Mesodermal cell (in vitro differentiated cells): ENCODE results near the gene RALGDS.

Source experiments
- H3K27ac ChIP-seq: 2 replicates; pipeline ENCODE4 v1.7.0; 2013; ENCODE audit warnings: mild to moderate bottlenecking, low read depth, low read length, moderate library complexity; ENCODE audit not compliant: severe bottlenecking
- H3K36me3 ChIP-seq: 2 replicates; pipeline ENCODE4 v1.7.1; 2013; ENCODE audit warnings: mild to moderate bottlenecking, low read length, moderate library complexity; ENCODE audit not compliant: control insufficient read depth, insufficient read depth
- H3K4me1 ChIP-seq: one replicate; pipeline ENCODE4 v1.7.1; 2013; ENCODE audit warnings: mild to moderate bottlenecking, low read length; ENCODE audit not compliant: insufficient read depth, control insufficient read depth, poor library complexity, severe bottlenecking
- H3K4me3 ChIP-seq: 2 replicates; pipeline ENCODE4 v1.7.0; 2013; ENCODE audit warnings: low read length, control low read depth, mild to moderate bottlenecking; ENCODE audit not compliant: insufficient read depth, poor library complexity, severe bottlenecking; ENCODE audit errors: extremely low read depth
- H3K9me3 ChIP-seq: 2 replicates; pipeline ENCODE4 v1.7.1; 2013; ENCODE audit warnings: mild to moderate bottlenecking, low read length, moderate library complexity; ENCODE audit not compliant: control insufficient read depth
- WGBS, 2 experiments: methylation state at CpG; one replicate each; pipeline ENCODE4 v1.1.5; 2013; ENCODE audit warnings: missing lambda C conversion rate in 2 of 2; ENCODE audit not compliant: insufficient coverage in 2 of 2; 5-methylcytosine and 5-hydroxymethylcytosine counted together

The RALGDS gene

DNA sequence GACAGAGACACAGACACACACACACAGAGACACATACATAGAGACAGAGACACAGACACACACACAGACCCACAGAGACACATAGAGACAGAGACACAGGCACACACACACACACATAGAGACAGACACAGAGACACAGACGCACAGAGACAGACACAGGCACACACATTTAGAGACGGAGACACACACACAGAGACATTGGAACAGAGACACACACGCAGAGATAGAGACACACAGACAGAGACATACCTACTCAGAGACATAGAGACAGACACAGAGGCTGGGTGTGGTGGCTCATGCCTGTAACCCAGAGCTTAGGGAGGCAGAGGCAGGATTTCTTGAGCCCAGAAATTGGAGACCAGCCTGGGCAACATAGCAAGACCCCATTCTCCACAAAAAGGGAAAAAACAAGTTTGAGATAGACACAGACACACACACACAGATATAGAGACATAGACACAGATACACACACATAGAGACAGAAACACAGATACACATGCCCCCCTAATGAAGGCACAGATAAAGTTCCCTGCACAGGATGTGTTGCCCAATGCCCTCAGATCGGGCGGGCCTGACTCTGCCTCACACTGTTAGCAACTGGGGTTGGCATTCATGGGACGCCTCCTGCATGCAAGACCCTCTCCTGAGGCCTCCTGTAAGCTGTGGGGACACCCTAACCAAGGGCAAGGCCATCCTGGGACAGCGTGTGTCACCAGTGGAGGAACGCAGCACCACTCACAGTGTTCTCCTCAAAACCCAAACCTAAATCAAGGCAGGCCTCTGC, 3.3 kb upstream of the RALGDS start:
- H3K4me3 ChIP-seq, result no peak overlapping the region
- no peaks in the 10 kb centered on the region for H3K9me3 ChIP-seq
- H3K27ac ChIP-seq, result no peak overlapping the region
- H3K36me3 ChIP-seq, result no peaks in the 10 kb centered on the region
- 90 to 95% methylated on average over 4 to 8 of the region's 8 CpGs for WGBS, 2 experiments
- H3K4me1 ChIP-seq, result peaks cover 26% of the 10 kb centered on the region

DNA sequence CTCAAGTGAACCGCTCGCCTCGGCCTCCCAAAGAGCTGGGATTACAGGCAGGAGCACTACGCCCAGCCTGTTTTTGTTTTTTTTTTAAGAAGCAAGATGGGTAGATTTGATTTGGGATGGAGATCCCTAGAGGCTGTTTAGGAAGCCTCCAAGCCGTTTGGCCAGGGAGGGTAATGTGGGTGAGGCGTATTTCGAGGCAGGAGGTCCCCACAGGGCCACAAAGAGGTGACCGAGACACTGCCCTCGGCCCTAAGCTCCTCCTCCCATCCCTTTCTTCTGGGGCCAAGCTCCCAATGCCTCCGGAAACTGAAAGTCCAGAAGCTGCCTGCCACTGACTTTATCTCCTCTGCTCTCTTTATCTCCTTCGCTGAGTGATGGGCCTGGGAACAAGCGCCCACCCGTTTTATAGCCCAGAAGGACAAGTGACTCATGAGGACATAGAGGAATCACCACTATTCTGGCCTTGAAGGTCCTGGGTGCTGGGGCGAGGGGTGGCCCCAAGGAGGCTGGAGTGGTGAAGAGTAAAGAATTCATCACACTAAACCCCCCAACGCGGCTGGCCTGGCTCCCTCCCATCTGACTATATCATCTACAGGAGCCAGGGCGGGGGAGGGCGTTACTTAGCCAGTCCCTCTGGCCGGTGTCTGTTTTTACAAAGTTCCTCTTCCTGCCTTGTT, 2.0 kb upstream of the RALGDS start:
- H3K27ac ChIP-seq, result peak overlapping the region; percentile 72
- no peaks in the 10 kb centered on the region for H3K9me3 ChIP-seq
- no peaks in the 10 kb centered on the region for H3K36me3 ChIP-seq
- peaks cover 38% of the 10 kb centered on the region for H3K4me1 ChIP-seq
- H3K4me3 ChIP-seq, result no peak overlapping the region
- 60 to 63% methylated on average over 16 of the region's 19 CpGs for WGBS, 2 experiments

DNA sequence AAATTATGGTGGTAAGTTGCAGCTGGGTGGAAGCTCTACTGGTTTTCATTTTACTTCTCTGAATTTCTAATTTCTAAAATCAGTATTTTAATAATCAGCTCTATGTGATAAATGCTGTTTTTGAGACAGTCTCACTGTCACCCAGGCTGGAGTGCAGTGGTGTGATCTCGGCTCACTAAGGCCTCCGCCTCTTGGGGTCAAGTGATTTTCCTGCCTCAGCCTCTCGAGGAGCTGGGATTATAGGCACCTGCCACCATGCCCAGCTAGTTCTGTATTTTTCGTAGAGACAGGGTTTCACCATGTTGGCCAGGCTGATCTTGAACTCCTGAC, 1.5 kb upstream of the RALGDS start:
- 83 to 98% methylated on average over 4 of the region's 4 CpGs for WGBS, 2 experiments
- no peak overlapping the region for H3K4me3 ChIP-seq
- peaks cover 38% of the 10 kb centered on the region for H3K4me1 ChIP-seq
- H3K27ac ChIP-seq, result peak overlapping the region; percentile 72
- H3K9me3 ChIP-seq, result no peaks in the 10 kb centered on the region
- no peaks in the 10 kb centered on the region for H3K36me3 ChIP-seq

DNA sequence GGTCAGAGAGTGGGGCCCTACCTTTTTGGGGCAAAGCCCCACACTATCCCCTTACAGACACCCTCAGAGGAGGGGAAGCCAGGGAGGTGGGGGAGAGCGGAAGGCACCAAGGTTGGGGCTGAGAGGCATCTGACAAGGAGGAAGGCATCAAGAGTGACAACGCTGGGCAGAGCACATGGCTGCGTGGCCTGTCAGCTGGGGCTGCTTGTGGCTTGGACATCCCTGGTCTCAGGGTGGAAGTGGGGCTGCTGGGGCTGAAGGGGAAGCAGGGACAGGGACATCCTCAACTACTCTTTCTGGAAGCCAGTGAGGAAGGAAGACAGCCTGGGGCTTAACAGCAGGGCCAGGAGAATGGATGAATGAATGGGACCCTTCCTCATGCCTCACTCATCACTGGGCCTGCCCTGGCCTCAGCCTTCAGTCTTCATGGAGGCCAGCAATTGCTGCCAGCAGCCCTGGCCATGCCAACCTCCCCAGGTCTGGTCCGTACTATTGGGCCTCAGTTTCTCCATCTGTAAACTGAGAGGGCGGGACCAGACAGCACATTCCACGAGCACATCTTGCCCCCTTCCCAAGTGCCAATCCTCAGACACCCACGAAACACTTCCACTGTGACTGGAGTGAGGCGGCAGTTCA, 993 bp upstream of the RALGDS start:
- 98% methylated on average over 6 to 7 of the region's 8 CpGs for WGBS, 2 experiments
- peaks cover 38% of the 10 kb centered on the region for H3K4me1 ChIP-seq
- H3K9me3 ChIP-seq, result no peaks in the 10 kb centered on the region
- peaks cover under 1% of the 10 kb centered on the region for H3K36me3 ChIP-seq
- H3K4me3 ChIP-seq, result no peak overlapping the region
- H3K27ac ChIP-seq, result peak overlapping the region; percentile 72

DNA sequence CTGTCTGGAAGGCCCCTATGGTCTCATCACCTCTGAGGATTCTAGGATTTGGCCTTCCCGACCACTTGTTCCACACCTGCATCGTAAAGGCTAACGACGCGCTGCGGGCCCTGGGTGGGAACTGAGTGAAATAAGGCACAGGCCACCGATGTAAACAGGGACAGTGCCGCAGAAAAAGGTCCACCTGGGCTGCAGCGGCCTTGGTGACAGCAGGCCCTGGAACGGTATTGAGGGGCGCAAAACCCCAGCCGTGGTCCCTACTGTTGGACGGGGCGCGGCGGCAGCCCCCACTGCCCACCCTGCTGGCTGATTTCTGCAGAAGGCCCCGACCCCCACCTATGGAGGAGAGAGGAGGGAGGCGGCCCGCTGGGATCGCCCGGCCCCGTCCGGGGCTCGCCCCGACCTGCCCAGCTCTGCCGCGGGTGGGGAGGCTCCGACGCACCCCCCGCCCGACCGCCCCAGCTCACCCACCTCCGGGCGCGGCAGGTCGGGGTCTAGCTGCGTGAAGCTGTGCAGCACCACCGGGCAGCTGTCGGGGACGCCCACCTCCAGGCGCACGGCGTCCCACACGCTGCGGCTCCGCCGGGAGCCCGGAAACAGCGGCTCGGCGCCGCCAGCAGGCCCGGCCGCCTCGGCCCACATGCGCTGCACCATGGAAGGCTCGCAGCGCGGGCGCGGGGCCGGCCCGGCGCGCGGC, 391 bp downstream of the RALGDS start:
- peak overlapping the region; percentile 71 for H3K4me3 ChIP-seq
- H3K36me3 ChIP-seq, result peaks cover 12% of the 10 kb centered on the region
- 4 to 5% methylated on average over 44 to 49 of the region's 66 CpGs for WGBS, 2 experiments
- H3K9me3 ChIP-seq, result no peaks in the 10 kb centered on the region
- H3K4me1 ChIP-seq, result peaks cover 49% of the 10 kb centered on the region
- H3K27ac ChIP-seq, result no peak overlapping the region

DNA sequence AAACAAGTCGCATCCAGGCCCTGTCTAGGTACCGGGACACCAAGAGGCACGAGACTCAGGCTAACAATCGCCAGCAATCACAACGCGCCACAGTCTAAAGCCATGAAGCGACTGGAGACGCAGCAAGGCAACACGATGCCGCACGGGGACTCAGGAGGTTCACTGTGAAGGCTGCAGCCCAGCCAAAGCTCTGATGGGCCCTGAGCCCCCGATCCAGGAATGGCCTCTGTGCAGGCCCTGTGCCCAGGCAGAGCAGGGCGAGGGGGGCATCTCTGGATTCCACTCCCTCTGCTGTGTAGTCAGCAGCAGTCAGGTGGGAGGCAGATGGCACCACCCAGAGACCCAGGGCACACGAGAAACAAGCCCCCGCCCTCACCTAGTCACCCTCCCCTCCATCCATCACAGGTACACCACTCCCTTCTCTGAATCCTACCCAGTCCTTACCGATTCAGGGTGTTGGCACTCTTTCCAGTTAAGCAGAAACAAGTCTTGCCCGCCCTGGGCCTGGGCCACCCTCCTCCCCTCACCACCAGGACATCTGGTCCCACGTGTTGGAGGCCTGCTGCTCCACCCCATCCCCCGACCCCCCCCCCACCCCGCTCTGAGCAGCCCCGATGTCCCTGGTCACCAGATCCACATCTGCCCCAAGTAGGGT, 1.1 kb downstream of the RALGDS start:
- peaks cover 12% of the 10 kb centered on the region for H3K36me3 ChIP-seq
- peaks cover 55% of the 10 kb centered on the region for H3K4me1 ChIP-seq
- peak overlapping the region; percentile 59 for H3K27ac ChIP-seq
- H3K4me3 ChIP-seq, result peak overlapping the region; percentile 71
- H3K9me3 ChIP-seq, result no peaks in the 10 kb centered on the region
- WGBS, 2 experiments, result 69 to 77% methylated on average over 14 to 15 of the region's 21 CpGs

DNA sequence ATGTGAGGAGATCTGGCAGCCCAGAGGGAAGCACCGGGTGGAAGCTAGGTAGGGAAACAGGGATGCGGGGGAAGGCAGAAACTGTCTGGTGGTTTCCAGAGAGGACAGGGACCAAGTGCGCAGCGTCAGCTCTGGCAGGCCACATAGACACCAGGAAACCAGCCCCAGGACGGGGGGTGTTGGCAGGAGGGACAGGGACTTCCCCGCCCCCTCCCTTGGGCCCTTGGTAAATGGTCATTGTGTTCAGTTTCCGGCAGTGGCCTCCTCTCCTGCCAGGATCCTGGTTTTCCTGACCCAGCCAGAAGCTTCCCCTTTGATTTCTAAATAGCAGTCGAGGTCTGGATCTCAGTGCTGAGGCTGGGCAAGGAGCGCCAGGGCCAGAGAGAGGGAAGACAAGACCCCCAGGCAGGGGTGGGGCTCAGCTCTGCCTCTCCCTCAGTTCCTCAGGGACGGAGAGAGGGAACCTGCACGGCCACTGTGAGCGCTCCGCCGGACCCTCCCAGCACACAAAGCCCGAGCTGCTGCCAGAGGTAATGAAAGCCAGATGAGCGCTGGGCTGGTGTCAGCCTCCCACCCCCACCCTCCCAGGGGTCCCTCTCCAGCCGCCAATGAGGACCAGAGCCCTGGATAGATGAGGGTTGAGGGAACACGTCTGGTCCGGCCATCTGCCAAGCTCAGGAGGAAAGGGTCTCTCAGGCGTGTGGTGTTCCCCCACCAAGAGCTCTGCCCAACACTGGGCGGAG, 1.8 kb downstream of the RALGDS start:
- H3K27ac ChIP-seq, result peak overlapping the region; percentile 59
- H3K4me1 ChIP-seq, result peaks cover 59% of the 10 kb centered on the region
- WGBS, 2 experiments, result 70 to 73% methylated on average over 10 to 13 of the region's 21 CpGs
- peak overlapping the region; percentile 71 for H3K4me3 ChIP-seq
- H3K9me3 ChIP-seq, result no peaks in the 10 kb centered on the region
- peaks cover 12% of the 10 kb centered on the region for H3K36me3 ChIP-seq

DNA sequence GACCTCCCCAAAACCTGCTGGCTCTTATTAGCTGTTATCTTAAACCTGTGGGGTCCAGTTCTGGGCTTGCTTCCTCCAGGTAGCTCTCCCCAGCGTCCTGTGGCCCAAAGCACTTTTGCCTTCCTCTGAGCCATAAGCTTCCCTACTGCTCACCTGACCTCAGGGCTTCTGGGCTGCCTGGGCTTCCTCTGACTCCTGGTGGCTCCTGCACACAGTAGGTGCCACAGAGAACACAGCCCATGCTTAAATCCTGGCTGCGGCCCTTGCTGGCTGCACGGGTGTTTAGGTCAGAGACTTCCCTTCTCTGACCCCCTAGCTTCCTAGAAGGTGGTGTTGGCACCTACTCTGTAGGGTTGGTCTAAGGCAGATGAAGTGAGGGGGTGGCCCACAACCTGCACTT, 2.5 kb downstream of the RALGDS start:
- Histone ChIP-seq H3K36me3 (peaks cover 12% of the 10 kb centered on the region), H3K4me1 (peaks cover 65% of the 10 kb centered on the region), H3K9me3 (no peaks in the 10 kb centered on the region), H3K27ac (peak overlapping the region; percentile 59), H3K4me3 (no peak overlapping the region)
- WGBS, 2 experiments, result 92 to 100% methylated on average over 1 of the region's 3 CpGs

DNA sequence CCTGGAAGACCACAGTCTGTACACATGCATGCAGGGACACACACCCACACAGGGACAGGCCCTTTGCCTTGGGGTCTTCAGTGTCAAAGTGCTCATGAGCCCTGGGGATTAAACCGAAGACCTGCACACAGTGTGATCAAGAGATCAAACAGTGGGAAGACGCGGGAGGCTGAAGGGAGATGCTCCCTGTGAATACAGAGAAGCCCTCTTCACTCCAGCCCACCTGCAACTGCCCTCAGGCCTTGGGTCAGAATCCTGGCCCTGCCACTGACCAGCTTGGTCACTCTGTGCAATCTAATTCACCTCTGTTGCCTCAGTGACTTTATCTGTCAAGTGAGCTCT, 2.9 kb downstream of the RALGDS start:
- H3K27ac ChIP-seq, result peak overlapping the region; percentile 10
- no peak overlapping the region for H3K4me3 ChIP-seq
- WGBS, 2 experiments, result 91 to 93% methylated on average over 3 of the region's 3 CpGs
- H3K9me3 ChIP-seq, result no peaks in the 10 kb centered on the region
- H3K4me1 ChIP-seq, result peaks cover 65% of the 10 kb centered on the region
- H3K36me3 ChIP-seq, result peaks cover 12% of the 10 kb centered on the region
